ENCODE measurements around the gene PTBP1.

Gene PTBP1

GRCh38 chr19:771332-771785 is 25.9 kb upstream of the PTBP1 start:
- peak; percentile 36 for TF ChIP-seq CTCF (IDR thresholded peaks at IDR 0.05; ENCODE audit: control extremely low read depth, extremely low read depth, low read depth, missing control alignments)
- peak; percentile 78 for DNase-seq (ENCODE audit: extremely low spot score)
- ChIA-PET CTCF (interaction anchor here (0.8 to 2.1 kb wide), 4 partner anchors 17 to 227 kb away, joined by 3 to 9 read pairs (median 3); no protein-coding TSS in a partner anchor), POLR2A (no interaction called here)

GRCh38 chr19:772063-772462 is 25.2 kb upstream of the PTBP1 start:
- POLR2A ChIA-PET = no interaction called here

GRCh38 chr19:772730-773436 is 24.4 kb upstream of the PTBP1 start:
- POLR2A ChIA-PET = no interaction called here
- TF ChIP-seq CTCF (IDR thresholded peaks at IDR 0.05; ENCODE audit: control extremely low read depth, extremely low read depth, low read depth, missing control alignments) = no peak
- no peak for DNase-seq (ENCODE audit: extremely low spot score)
- CTCF ChIA-PET = interaction anchor here (1.0 to 1.5 kb wide), 2 partner anchors 91 to 93 kb away, joined by 3 to 4 read pairs; no protein-coding TSS in a partner anchor

More at GRCh38 chr19:772063-772462, 25.2 kb upstream of the PTBP1 start:
- TF ChIP-seq CTCF (IDR thresholded peaks at IDR 0.05; ENCODE audit: control extremely low read depth, extremely low read depth, low read depth, missing control alignments) = no peak
- CTCF ChIA-PET = interaction anchor here (1.0 to 1.5 kb wide), 2 partner anchors 92 to 94 kb away, joined by 3 to 4 read pairs; no protein-coding TSS in a partner anchor
- DNase-seq (ENCODE audit: extremely low spot score) = no peak

GRCh38 chr19:776549-776948 is 20.7 kb upstream of the PTBP1 start:
- ChIA-PET CTCF (no interaction called here), POLR2A (no interaction called here)
- no peak for TF ChIP-seq CTCF (IDR thresholded peaks at IDR 0.05; ENCODE audit: control extremely low read depth, extremely low read depth, low read depth, missing control alignments)
- DNase-seq (ENCODE audit: extremely low spot score) = no peak

GRCh38 chr19:778910-779653 is 18.2 kb upstream of the PTBP1 start:
- ChIA-PET POLR2A (no interaction called here), CTCF (no interaction called here)
- no peak for DNase-seq (ENCODE audit: extremely low spot score)
- no peak for TF ChIP-seq CTCF (IDR thresholded peaks at IDR 0.05; ENCODE audit: control extremely low read depth, extremely low read depth, low read depth, missing control alignments)

GRCh38 chr19:780935-781334 is 16.3 kb upstream of the PTBP1 start:
- POLR2A ChIA-PET = interaction anchor here (0.6 kb wide), 1 partner anchor 100 kb away, joined by 5 read pairs; no protein-coding TSS in a partner anchor
- no peak for TF ChIP-seq CTCF (IDR thresholded peaks at IDR 0.05; ENCODE audit: control extremely low read depth, extremely low read depth, low read depth, missing control alignments)
- CTCF ChIA-PET = no interaction called here
- no peak for DNase-seq (ENCODE audit: extremely low spot score)
